D721Med (cell line): ENCODE measurements around the gene LDHD.

Experiments used
- DNase-seq: peaks from one replicate; pipeline ENCODE4 v3.0.0; 2011; ENCODE audit warnings: low spot score; ENCODE audit not compliant: insufficient read length
- FAIRE-seq: peaks from 2 replicates; lab custom pipeline; 2011; peaks lifted over from hg19 to GRCh38; lab: Jason Lieb, UNC
- TF ChIP-seq, protein P1 (sequence below): IDR thresholded peaks from 2 replicates; pipeline ENCODE4 v1.5.1; 2012; ENCODE audit warnings: mild to moderate bottlenecking, control low read depth; ENCODE audit not compliant: insufficient read depth; ENCODE audit errors: missing control alignments

The LDHD gene

DNA sequence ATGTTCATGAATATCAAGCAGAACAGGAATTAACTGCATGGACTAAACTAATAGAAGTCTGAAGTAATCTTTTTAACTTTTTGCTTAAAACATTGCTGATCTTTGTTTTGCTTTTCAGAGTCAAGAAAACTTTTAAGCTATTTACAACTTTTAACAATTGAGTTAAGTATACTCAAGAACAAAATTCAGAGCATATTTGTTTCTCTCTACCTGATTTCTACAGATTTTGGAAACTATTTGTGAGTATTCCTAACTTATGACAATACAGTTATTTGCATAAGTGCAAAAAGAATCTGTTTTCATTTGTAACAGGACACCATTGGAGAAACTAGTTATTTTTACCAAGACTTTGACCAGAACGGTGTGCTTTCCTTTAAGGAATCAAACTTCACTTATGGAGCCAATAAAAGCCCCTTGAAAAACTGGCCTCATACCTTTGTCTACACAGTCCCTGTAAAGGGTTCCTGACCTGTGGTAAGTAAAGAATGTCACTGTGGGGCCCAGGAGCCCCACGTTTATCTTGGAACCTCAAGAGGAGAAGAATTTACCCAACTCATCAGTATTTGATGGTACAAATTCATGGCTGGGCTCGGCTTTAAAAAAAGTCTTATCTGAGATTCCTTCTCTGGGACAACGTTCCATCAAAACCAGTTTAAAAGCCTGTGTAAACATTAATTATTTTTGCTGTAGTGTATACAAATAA is 11.3 kb upstream of the LDHD start:
- FAIRE-seq (no peak), DNase-seq (no peak)
- TF ChIP-seq, protein P1, sequence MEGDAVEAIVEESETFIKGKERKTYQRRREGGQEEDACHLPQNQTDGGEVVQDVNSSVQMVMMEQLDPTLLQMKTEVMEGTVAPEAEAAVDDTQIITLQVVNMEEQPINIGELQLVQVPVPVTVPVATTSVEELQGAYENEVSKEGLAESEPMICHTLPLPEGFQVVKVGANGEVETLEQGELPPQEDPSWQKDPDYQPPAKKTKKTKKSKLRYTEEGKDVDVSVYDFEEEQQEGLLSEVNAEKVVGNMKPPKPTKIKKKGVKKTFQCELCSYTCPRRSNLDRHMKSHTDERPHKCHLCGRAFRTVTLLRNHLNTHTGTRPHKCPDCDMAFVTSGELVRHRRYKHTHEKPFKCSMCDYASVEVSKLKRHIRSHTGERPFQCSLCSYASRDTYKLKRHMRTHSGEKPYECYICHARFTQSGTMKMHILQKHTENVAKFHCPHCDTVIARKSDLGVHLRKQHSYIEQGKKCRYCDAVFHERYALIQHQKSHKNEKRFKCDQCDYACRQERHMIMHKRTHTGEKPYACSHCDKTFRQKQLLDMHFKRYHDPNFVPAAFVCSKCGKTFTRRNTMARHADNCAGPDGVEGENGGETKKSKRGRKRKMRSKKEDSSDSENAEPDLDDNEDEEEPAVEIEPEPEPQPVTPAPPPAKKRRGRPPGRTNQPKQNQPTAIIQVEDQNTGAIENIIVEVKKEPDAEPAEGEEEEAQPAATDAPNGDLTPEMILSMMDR: no peak

DNA sequence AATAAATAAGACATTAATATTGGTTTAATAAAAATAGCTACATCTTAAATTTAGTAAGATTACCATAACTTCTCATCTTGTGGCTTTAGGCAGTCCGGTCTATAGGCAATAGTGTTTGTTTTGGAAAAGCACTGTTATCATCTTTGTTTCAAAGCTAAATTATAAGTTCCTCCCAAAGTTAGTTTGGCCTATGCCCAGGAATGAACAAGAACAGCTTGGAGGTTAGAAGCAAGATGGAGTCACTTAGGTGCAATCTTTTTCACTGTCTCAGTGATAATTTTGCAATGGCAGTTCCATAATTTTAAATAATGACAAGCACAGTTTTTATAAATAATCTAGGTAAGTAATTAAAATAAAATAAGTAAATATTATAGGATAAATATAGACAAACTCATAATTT is 6.0 kb upstream of the LDHD start:
- FAIRE-seq (no peak), DNase-seq (no peak)
- TF ChIP-seq, protein P1: no peak

DNA sequence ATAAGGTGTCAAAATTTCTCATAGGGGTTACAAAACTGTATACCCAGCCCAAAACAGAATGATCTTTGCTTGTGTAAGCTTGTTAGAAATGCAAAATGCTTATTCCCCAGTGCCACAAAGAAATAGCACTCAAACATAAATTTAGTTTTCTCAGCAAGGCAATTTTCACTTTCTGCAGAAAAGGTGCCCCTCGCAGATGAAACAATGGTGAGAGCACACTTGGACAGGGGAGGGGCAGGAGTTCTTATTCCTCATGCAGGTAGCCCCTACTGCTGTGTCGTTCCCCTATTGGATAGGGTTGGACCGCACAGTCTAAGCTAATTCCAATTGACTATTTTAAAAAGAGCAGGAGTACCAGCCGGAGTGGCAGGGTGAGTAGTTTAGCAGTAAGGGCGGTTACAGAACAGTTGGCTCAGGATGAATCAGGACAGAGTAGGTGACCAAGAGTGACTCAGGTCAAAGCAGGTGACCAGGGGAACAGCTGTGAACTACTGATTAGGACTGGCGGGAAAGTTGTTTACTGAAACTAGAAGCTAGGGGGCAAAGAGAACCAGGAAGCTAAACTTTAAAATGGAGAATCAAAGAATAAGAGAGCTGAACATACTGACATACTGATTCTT is 5.5 kb upstream of the LDHD start:
- FAIRE-seq (no peak), DNase-seq (no peak)
- TF ChIP-seq, protein P1: no peak

DNA sequence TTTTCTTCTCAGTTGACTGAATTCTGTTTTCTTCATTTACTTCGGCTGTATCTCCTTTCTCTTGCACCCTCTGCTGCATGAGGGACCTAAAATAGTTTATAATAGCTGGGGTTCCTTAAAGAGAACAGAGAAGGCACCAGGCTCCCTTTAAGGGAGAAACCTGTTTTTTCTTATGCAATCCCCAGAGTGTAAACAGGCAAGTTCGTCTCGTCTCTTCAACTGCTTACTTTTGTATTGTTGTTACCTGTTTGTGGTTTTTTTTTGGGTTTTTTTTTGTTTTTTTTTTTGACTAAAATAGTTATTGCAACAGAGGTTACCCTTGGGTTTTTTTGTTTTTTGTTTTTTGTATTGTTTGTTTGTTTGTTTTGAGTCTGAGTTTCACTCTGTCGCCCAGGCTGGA is 3.7 kb upstream of the LDHD start:
- no peak for FAIRE-seq
- TF ChIP-seq, protein P1: no peak
- DNase-seq: no peak

DNA sequence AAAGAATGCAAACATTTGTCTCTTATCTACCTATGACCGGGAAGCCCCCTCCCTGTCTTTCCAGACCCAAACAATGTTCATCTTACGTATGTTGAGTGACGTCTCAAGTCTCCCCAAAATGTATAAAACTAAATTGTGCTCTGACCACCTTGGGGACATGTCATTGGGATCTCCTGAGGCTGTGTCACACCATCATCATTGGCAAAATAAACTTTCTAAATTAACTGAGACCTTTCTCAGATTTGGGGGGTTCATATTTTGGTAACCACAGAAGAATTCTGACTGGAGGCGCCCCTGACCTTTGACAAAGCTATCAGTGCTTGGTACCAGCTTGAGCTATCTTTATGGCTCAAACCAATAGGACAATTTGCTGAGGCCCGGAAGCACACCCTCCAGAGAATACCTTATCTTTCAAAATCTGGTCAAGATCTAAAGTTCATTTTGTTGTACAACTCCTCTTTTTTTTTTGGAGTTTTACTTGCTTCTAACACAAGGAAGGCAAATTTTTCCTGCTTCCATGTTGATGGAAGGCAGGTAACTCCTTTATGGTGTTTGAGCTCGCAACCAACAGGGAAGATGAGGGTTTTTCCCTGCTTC is 2.5 kb upstream of the LDHD start:
- FAIRE-seq (no peak), DNase-seq (no peak)
- TF ChIP-seq, protein P1: no peak

DNA sequence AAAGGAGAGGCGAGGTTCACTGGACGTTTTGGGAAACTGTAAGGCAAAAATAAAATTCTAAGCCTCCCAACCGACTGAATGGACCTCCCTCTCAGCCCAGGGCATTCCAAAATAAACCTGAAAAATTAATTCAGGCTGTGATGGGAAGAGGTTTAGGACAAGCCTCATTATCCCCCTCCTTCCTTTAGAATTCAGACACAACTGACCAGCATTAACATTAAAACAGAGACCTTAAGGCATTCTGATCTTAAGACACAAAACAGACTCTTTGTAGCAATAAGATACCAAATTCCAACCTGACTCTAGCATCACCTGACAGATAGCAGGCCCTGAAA is 298 bp upstream of the LDHD start:
- FAIRE-seq: no peak
- TF ChIP-seq, protein P1: no peak
- no peak for DNase-seq
